HFF-Myc (cell line): ENCODE data around the gene KIF1B.

Source experiments
- DNase-seq: peaks from one replicate; pipeline ENCODE4 v3.0.0-alpha.2; 2011; ENCODE audit warnings: low read depth; ENCODE audit errors: extremely low read depth
- H3K4me3 ChIP-seq: replicated peaks from 2 replicates; pipeline ENCODE4 v1.5.1; 2011; ENCODE audit warnings: low read depth, mild to moderate bottlenecking, control low read depth, low read length
- TF ChIP-seq, protein P1 (sequence below): IDR thresholded peaks from 2 replicates; pipeline ENCODE4 v1.5.1; 2012; ENCODE audit warnings: mild to moderate bottlenecking, low read depth, low read length, control low read depth; ENCODE audit errors: missing control alignments

KIF1B gene

DNA sequence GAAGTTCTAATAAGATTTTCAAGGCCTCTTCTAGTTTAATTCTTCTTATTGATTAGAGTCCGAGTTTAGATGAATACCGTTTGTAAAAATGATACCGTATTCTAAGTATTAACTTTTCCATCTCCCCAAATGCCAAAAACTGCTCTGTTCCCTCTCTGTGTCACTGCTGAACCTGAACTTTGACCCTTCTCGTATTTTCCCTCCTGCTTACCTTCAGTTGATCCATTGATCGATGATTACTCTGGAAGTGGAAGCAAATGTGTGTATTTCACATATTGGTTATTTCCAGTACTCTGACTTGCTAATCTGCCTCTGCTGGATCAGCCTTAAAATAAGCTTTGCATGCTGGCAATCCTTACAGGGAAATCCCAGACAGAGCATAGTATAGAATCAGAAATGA, 68.5 kb downstream of the KIF1B start:
- no peak for DNase-seq
- TF ChIP-seq, protein P1, sequence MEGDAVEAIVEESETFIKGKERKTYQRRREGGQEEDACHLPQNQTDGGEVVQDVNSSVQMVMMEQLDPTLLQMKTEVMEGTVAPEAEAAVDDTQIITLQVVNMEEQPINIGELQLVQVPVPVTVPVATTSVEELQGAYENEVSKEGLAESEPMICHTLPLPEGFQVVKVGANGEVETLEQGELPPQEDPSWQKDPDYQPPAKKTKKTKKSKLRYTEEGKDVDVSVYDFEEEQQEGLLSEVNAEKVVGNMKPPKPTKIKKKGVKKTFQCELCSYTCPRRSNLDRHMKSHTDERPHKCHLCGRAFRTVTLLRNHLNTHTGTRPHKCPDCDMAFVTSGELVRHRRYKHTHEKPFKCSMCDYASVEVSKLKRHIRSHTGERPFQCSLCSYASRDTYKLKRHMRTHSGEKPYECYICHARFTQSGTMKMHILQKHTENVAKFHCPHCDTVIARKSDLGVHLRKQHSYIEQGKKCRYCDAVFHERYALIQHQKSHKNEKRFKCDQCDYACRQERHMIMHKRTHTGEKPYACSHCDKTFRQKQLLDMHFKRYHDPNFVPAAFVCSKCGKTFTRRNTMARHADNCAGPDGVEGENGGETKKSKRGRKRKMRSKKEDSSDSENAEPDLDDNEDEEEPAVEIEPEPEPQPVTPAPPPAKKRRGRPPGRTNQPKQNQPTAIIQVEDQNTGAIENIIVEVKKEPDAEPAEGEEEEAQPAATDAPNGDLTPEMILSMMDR: no peak
- no peak overlapping the region for H3K4me3 ChIP-seq

GRCh38 chr1:10280439-10281350, 70.3 kb downstream of the KIF1B start:
- no peak overlapping the region for H3K4me3 ChIP-seq
- peak; percentile 22 for DNase-seq
- TF ChIP-seq, protein P1: no peak

DNA sequence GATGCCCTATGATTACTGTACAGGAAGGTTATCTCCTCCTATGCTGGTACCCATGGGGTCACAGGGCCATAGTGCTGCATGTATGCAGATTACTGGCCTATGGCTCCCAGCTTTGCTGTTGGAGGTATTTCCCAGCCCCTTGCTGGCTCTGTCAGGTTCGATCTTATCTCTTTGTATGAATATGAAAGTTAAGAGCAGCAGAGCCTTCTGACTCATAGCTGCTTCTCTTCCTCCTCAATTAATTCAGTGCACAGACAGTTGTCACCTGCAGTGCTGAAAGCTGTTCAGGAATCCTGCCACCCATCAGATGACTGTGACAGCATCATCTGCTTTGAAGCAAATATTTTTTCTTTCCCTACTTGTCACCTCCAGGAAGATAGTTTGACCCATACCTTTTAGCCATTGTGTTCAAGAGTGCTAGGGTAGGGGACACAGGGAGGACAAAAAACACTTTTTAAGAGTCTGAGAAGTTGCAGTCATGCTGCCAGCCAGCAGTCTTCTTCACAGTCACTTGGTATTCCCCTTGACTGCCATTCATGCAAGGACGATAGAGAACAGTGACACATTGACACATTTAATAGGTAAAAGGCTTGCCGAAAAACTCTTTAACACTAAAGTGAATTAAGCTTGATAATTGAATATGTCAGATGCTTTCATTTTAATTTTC, 73.1 kb downstream of the KIF1B start:
- TF ChIP-seq, protein P1: no peak
- H3K4me3 ChIP-seq: no peak overlapping the region
- DNase-seq: no peak

- TF ChIP-seq, protein P1: no peak
- no peak overlapping the region for H3K4me3 ChIP-seq
- DNase-seq: no peak
Observed at GRCh38 chr1:10286244-10286643, 75.9 kb downstream of the KIF1B start.

DNA sequence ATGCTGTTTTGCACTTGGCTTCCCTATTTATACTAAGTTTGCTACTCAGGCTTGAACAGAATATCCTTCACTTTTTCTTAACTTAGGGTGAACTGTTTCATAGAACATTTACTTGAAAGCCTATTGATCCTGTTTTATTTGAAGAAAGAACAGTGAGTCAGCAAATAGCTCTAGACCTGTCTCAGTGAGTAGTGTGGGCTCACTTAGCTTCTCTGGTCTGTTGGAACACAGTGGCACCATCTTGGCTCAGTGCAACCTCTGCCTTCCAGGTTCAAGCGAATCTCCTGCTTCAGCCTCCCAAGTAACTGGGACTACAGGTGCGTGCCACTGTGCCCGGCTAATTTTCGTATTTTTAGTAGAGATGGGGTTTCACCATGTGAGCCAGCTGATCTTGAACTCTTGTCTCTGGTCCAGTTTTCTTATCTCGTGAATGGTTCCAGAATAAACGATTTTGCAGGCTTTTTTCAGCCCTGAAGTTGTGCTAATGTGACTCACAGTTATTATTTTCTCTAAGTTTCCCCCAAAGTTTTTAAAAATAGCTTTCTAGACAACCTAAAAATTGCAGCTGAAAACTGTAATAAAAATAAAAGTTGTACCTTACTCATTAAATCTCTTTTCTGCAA, 76.8 kb downstream of the KIF1B start:
- DNase-seq: no peak
- TF ChIP-seq, protein P1: no peak
- no peak overlapping the region for H3K4me3 ChIP-seq

DNA sequence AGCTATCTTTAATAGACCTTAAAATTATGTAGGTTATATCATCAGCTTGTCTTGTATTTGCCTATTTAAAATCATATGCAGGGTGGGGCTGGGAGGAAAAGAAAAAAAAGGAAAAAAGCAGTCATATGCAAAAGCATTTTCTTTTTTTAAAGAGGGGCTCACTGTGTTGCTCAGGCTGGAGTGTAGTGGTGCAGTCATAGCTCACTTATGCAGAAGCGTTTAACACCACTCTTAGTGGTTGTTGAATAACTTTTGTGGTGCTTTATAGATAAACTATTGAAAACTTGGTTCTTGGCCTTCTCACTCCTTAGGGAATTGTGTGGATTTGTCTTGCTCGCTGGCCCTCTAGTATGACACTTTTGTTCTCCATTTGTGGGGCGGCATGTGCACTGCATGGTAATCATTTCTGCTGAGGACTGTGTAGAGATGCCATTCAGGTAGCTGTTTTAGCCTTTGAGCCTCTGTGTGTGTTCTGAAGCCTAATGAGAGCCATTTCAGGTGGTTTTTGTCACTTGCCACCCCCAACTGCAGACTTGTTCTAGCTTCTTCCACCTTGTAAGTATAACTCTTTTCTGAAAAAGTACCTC, 77.8 kb downstream of the KIF1B start:
- DNase-seq: no peak
- TF ChIP-seq, protein P1: no peak
- no peak overlapping the region for H3K4me3 ChIP-seq
